ENCODE measurements around the gene TPST1.
"Not testable (repeated sequence)": the region's sequence is repeated elsewhere in the genome, so short reads cannot be mapped to it uniquely, and the experiment has no call there.

TPST1 gene

DNA sequence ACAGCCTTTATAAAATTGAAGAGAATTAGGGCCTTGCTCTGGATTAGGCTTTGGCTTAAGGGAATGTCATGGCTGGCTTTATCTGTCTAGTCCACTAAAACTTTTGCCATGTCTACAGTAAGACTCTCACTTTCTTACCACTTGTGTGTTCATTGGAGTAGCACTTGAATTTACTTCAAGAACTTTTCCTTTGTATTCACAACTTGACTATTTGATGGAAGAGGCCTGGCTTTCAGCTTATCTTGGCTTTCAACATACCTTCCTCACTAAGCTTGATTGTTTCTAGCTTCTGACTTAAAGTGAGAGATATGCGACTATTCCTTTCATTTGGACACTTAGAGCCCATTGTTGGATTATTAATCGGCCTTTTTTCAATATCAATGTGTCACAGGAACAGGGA, 96.1 kb downstream of the TPST1 start:
- DNase-seq: no peak

DNA sequence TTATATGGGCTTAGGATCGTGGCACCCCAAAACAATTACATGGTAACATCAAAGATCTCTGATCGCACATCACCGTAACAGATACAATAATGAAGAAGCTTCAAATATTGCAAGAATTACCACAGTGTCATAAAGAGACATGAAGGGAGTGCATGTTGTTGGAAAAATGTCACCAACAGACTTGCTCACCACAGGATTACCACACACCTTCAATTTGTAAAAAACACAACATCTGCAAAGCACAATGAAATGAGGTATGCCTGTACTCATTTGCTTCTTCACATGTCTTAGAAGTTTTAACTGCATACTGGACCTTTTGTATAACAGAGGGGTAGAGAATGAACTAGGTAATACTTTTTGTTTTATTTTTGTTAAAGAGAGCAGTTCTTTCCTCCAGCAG, 96.6 kb downstream of the TPST1 start:
- no peak for DNase-seq

DNA sequence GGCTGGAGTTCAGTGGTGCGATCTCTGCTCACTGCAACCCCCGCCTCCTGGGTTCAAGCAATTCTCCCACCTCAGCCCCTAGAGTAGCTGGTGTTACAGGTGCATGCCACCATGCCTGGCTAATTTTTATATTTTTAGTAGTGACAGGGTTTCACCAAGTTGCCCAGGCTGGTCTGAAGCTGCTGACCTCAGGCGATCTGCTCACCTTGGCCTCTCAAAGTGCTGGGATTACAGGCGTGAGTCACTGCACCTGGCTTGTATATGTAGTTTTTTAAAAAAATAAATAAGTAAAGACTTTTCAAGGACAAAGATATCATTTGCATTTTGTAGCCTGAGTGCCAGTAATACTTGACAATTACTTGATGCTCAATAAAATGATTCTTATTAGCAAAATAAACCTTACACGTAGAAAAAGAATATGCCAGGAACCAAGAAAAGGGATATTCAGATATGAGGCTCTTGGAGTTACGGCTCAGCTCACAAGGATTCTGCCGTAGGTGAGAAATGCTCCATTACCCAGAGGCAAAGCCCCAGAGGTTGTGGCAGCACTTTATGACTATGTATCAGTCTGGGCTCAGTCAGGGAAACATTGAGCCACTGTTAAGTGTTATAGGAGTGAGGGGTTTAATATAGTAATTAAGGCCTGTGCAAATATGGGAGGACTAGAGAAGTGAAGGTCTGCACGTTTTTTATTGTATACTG, 98.5 kb downstream of the TPST1 start:
- no peak for DNase-seq

DNA sequence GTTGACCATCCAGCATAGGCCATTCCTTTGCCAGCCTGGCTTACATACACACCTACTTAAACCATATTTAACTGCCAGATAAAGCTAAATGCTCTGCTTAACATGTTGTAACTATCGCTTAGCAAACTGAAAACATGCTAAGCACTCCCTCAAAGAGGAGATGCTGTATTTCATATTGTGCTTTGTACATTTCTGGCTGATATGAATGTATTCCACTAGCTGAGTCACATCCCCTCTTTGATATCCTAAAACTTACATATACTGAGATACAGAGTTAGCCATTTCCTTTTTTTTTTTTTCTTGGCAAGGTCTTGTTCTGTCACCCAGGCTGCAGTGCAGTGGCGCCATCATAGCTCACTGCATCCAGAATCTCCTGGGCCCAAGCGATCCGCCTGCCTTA, 99.4 kb downstream of the TPST1 start:
- DNase-seq: no peak

DNA sequence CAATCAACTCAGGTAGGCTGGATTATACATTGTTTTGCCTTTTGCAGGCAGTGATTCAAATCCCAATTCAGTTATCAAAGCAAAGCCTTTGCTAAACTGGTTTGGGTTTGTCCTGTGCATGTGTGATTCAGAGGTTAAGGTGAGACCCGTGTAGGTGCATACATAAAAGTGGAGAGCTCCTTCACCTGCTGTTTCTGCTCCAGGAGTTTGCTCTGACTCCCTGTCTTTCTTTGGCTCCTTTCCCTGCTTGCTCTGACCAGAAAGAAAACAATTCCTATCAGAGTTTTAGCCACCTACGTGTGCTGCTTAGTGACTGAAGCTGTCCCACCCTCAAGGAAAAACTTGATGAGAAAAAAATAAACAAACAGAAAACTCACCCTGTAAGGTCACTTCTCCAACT, 101.1 kb downstream of the TPST1 start:
- DNase-seq: no peak

DNA sequence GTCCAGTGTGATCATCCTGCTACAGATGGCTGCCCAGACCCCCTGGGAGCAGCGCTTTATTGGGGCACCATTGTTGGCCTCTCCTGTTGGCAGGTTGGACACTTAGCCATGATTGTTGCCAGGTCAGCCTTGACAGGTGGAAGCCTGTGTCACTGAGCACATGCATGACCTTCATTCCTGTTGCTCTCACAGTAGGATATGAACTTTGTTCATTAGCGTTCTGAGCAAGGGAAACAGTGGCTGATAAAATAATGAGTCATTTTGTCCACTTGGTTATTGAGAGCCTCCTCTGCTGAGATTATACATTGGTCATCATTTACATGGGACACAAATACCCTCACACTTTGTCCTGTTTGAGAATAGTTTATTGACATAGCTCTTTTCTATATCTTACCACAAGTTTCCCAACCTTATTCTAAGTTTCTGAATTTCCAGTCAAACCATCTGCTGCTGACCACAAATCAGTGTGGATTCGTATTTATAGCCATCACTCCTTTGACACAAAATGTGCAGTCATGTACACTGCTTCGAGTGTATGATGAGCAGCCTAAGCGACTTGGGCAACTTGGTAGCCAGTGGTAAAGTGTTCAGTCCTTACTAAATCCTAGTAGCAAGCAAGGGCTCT, 102.6 kb downstream of the TPST1 start:
- DNase-seq: no peak

DNA sequence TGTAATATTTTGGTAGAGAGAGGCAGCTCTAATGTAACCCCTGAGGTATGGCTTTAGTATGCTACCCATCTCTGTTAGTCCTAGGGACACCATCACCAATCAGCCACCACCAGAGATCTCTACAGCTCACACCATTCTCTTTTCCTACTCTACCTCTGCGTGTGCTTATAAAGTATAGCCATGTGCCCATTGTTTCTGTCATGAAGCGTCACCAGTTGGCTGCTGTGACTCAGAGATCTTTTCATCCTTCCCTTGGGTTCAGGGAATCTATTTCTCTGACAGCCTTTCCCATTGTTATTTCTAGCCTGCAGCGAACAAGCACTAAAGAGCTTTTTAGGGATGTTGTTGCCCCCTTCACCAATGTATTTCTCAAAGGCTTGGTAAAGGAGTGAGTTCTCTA, 103.3 kb downstream of the TPST1 start:
- DNase-seq: no peak

DNA sequence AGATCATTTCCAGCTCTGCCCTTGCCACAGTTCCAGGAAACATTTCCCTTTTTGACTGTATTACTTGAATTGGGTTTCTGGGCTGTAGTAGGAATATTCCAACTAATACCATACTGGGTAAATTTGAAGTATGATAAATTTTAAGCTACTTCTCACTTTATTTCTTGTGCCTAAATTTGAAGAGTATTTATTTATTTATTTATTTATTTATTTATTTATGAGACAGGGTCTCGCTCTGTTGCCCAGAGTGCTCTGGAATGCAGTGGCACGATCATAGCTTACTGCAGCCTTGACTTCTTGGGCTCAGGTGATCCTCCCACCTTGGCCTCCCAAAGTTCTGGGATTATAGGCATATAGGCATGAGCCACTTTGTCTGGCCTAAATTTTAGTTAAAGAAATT, 105.5 kb downstream of the TPST1 start:
- DNase-seq: no peak

DNA sequence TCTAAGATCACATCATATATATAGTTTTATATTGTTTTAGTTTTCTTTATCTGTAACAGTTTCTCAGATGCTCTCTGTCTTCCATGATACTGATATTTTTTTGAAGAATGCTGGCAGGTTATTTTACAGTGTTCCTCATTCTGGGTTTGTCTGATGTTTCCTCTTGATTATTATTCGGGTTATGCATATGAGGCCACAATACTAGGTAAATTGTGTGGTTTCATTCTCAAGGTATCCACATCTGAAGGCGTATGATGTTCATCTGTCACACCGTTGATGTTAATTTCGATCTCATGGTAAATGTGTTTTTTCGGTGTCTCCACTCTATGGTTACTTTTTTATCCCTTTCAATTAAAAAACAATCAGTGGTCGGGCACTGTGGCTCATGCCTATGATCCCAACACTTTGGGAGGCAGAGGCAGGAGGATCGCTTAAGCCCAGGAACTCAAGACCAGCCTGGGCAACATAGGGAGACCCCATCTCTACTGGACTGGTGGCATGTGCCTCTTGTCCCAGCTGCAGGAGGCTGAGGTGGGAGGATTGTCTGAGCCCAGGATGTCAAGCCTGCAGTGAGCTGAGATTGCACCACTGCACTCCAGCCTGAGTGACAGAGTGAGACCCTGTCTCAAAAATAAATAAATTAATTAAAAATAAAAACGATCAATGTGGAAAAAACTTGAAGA, 108.9 kb downstream of the TPST1 start:
- no peak for DNase-seq

DNA sequence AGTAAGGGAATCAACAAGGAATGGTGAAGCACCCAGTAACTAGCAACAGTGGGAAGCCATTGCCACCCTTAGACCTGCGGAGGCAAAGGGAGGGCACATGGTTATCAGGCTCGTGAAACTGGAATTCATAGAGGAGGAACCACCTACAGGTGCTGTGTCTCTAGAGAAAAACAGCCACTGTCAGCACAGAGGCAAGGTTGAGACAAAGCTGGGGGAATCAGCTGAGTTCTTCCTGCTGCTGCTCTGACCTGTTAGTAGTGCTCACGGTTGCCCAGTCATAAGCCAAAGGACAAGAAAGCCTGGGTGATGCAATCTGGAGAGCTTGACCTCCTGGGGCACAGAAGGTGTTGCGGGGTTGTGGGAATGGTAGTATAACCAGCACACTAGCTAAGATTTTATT, 110.1 kb downstream of the TPST1 start:
- no peak for DNase-seq

DNA sequence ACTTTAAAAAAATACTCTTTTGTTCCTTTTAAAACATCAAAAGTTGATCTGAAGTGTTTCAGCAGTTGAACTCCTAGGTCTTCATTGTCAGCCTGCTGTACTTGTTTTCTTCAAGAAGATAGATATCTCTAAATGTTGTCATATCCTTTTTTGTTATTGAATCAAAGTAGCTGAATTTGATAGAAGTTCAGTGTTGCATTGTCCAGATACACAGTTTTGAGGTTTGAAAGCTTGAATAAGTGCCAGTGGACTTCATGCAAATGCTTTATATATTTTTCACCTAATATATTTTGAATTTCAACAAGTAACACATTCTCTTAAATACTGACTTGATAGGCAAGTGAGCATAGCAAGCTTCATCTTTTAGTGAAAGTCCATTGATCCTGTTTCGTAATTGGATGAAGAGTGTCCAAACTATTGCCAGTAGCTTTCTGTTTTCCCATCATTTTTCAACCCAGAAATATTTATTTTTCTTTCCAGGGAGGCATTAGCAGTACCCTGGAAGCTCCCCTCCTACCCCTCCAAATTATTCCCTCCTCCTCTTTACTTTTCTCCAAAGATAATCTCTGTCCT, 114.4 kb downstream of the TPST1 start:
- DNase-seq: no peak

DNA sequence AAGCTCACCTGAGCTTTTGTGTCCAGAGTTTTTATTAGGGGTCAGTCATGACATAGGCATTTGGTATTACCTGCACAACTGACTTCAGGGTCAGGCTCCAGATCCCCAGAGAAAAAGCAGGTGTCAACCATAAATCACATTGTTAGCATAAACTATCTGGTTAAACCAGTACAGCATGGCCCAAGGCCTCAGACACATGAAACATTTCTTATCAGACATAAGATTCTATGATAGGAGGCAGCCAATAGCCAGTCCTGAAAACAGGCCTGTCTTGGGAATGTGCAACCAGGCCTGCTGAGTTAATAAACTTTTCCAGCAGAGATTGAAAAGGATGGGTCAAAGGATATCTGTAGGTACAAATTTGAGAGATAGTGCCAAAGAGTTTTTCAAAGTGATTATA, 116.1 kb downstream of the TPST1 start:
- DNase-seq: no peak

DNA sequence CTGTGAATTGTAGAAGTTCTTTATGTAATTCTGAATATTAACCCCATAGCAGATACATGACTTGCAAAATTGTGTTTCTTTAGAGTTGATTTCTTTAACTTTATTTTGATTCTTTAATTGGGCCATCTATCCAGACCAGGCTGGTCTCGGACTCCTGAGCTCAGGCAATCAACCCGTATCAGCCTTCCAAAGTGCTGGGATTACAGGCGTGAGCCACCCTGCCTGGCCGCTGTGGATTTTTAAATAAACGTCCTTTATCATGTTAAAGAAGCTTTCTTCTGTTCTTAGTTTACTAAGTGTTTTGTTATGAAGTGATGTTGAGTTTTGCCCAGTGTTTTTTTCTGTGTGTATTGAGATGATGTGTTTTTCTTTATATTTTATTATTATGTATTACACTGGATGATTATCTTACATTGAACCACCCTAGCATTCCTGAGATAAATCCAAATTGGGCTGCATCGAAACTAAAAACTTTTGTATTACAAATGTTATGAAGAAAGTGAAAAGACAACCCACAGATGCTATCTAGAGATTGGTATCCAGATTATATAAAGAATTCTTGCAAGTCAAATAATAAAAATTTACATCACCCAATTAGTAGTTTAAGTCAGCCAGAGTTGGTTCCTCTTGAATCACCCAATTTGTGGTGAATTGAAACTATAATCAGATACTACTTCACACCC, 118.1 kb downstream of the TPST1 start:
- DNase-seq: no peak

DNA sequence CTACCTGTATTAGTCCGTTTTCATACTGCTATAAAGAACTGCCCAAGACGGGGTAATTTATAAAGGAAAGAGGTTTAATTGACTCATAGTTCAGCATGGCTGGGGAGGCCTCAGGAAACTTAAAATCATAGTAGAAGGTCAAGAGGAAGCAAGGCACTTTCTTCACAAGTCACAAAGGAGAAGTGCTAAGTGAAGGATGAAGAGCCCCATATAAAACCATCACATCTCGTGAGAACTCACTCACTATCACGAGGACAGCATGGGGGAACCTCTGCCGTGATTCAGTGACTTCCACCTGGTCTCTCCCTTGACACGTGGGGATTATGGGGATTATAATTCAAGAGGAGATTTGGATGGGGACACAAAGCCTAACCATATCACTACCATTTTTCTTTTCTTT, 119.9 kb downstream of the TPST1 start:
- DNase-seq: not testable (repeated sequence)

DNA sequence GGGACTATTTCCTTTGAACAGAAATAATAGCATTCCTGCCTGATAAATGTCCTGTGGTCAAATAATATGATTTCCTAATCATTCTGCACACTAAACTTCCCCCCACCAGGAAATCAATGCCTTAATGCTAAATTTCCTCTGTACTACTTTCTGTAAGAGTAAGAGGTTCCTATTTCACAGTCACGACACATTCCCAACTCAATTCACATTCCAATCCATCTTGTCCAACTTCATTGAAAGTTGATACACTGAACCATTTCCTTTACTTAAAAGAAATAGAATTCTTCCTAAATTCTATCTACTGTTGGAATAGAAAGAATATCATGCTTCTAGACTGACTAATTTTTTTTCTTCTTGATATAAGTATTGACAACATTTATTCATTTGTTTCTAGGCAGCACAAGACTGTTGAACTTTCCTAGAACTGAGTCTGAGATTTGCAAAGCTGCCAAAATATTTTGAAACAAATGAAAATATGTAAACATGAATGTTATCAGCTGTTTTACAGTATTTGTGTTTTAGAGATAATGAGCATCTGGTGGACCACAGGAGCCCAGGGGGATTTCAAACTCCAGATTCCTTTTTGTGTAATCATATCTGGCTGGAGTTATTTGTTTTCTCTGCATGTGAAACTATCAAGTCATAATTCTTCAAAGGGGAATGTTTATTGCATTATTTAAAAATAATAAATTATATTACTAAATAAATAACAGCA, 121.5 kb downstream of the TPST1 start:
- DNase-seq: no peak

DNA sequence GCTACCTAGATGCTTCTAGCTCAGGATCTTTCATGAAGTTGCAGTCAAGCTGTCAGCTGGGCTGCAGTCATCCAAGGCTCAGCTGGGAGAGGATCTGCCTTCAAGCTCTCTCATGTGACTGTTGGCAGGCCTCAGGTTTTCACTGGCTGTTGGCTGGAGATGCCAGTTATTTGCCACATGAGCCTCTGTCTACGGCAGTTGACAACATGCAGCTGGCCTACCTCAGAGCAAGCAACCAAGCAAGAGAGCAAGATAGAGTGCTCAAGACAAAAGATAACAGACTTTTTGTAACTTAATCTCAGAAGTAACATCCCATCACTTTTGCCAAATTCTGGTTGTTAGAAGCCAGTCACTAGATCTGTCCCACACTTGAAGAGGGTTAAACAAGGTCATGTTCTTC, 125.8 kb downstream of the TPST1 start:
- no peak for DNase-seq

DNA sequence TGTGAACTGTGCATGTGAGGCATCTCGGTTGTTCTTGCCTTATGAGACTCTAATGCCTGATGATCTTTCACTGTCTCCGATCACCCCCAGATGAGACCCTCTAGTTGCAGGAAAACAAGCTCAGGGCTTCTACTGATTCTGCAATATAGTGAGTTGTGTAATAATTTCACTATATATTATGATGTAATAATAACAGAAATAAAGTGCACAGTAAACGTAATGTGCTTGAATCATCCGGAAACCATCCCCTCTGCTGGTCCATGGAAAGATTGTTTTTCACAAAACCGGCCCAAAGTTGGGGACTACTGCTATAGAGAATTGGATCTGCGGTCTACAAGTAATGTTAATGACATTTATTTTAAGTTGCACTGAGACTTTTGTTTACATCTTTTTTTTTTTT, 126.7 kb downstream of the TPST1 start:
- no peak for DNase-seq

DNA sequence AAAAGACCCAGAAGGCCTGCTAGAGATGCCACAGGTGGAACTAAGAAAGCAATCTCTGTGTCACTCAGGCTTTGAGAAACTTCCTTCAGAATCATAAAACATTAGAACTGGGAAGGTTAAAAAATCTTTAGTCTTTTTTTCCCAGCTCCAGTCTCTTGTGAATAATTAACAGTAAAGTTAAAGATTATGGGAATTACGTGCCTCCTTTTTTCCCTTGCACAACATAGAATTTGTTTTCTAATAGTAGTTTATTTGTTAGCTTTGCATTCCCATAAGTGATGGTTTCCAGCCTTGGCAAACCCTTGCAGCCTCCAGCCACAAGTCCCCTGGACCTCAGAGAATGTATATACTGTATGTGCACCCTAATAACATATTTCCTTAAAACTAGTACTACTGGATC, 128.3 kb downstream of the TPST1 start:
- no peak for DNase-seq

DNA sequence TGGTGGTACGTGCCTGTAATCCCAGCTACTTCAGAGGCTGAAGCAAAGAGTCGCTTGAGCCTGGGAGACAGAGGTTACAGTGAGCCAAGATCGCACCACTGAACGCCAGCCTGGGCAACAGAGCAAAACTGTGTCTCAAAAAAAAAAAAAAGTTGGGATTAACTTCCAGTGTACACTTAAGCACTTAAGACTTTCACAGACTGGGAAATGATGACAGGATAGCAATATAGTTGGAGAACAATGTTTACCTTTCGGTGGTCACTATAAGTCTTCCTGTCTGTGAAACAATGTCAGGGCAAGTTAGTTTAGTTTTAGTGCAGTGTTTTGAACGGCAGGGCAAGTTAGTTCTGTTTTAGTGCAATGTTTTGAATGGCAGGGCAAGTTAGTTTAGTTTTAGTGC, 130.2 kb downstream of the TPST1 start:
- no peak for DNase-seq

DNA sequence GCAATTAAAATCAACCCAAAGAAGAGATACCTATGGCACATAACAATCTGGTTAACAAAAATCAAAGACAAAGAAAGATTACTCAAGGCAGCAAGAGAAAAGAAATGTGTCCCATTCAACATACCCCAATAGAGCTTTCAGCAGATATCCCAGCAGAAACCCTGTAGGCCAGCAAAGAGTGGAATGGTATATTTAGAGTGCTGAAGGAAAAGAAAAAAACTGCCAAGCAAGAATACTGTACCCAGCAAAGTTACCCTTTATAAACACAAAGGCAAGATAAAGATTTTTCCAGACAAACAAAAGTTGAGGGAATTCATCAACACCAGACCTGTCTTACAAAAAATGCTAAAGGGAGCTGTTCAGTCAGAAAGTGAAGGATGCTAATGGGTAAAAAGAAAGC, 131.6 kb downstream of the TPST1 start:
- DNase-seq: no peak

DNA sequence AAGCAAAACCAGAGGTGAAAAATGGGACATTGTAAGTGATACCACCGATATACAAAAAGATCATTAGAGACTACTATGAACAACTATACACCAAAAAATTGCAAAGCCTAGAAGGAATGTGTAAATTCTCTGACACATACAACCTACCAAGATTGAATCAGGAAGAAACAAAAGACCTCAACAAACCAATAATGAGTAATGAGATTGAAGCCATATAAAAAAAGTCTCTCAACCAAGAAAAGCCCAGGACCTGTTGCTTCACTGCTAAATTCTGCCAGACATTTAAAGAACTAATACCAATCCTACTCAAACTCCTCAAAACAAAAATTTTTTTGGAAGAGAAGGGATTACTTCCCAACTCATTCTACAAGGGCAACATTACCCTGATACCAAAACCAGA, 134.0 kb downstream of the TPST1 start:
- DNase-seq: no peak

DNA sequence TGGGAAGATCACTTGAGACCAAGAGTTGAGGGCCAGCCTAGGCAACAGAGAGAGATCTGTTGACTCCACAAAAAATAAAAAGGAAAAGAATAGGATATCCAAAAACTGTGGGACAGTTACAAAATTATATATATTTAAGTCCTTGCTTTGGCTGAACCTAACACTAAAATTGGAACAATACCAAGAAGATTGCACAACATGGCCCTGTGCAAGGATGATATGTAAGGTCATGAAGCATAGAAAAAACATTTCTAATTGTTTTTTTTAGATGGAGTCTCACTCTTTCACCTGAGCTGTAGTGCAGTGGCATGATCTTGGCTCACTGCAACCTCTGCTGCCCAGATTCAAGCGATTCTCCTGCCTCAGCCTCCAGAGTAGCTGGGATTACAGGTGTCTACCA, 139.0 kb downstream of the TPST1 start:
- DNase-seq: no peak

DNA sequence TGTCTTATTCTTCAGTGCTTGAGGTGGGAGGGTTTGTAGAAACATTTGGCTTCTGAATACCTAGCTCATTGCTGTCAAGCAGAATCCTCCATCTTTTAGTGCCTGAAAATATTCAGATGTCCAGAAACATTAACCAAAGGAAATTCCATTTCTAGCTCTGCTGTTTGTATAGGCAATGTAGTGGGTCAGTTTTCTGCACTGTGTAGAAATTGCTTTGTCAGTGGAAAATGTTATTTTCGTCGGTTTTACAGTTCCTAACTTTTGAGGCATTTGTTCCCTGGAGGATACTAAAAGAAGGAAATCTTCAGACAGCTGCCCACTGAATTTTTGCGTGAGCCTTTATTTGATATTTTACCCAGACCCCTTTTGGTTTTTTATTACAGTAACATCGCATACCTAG, 143.4 kb downstream of the TPST1 start:
- DNase-seq: no peak
